Testis (tissue), 3 donors: ENCODE results near the gene OASL. TPM values are rescaled to one million over a fixed set of nuclear protein-coding genes. Genes with fewer than 3 reads are reported as not detected.

Experiments used
- DNase-seq: peaks from one replicate; pipeline ENCODE4 v3.0.0-alpha.2; 2019
- H3K27ac ChIP-seq, 2 donors: fragments of 200-600 bp; sonication (generic); one replicate each; pipeline ENCODE4 v1.5.1; 2019
- H3K27me3 ChIP-seq: fragments of 200-600 bp; sonication (generic); one replicate; pipeline ENCODE4 v1.5.1; 2019
- H3K36me3 ChIP-seq: fragments of 200-600 bp; sonication (generic); one replicate; pipeline ENCODE4 v1.5.1; 2017; ENCODE audit warnings: low read depth; ENCODE audit errors: missing control alignments
- H3K4me1 ChIP-seq: fragments of 200-600 bp; sonication (generic); one replicate; pipeline ENCODE4 v1.5.1; 2019
- H3K4me3 ChIP-seq, 2 donors: fragments of 200-600 bp; sonication (generic); one replicate each; pipeline ENCODE4 v1.5.1; 2017 to 2019
- H3K9me3 ChIP-seq: fragments of 200-600 bp; sonication (generic); one replicate; pipeline ENCODE4 v1.5.1; 2017
- POLR2A ChIP-seq: fragments of 450-650 bp; IDR thresholded peaks from one replicate; pipeline ENCODE4 v1.6.1; 2017; ENCODE audit warnings: antibody characterized with exemption, mild to moderate bottlenecking, moderate library complexity
- WGBS, 2 donors: methylation state at CpG; one replicate each; pipeline ENCODE4 v1.1.5; 2018; 5-methylcytosine and 5-hydroxymethylcytosine counted together
- intact Hi-C: fragments of 100-400 bp; cut with DNase I; formaldehyde crosslinking; loops from one replicate; pipeline ENCODE4 v1.15.1; 2023; ENCODE audit warnings: low total_unique reads
- polyA plus RNA-seq: library from polyadenylated mRNA; stranded (reverse); fragments of 350-450 nt; fragmentation: Illumina TruSeq; extraction: RNeasy Lipid Tissue Mini Kit (QIAGEN cat#74804); gene quantifications from one replicate; pipeline ENCODE4 v1.2.3, GENCODE V29; 2014; ENCODE audit warnings: low read depth, low replicate concordance; ENCODE audit not compliant: insufficient read depth
- total RNA-seq, 2 donors: library from RNA; depleted of rRNA; stranded (reverse); fragments of >200 nt; gene quantifications; one replicate each; pipeline ENCODE4 v1.2.3, GENCODE V29; 2016
- TF ChIP-seq, protein P1 (sequence below), 3 experiments: fragments of 450-650 bp in 2 of 3; fragments of 200-600 bp in 1 of 3; sonication (generic) in 1 of 3; IDR thresholded peaks; one replicate each; pipeline ENCODE4 v1.5.1; 2016 to 2019; ENCODE audit warnings: antibody characterized with exemption in 3 of 3, mild to moderate bottlenecking in 2 of 3, moderate library complexity in 1 of 3

Gene OASL
- total and polyA plus RNA-seq, 3 donors from 2014 or later = 0.74 to 2.8 (median 1.8) TPM

DNA sequence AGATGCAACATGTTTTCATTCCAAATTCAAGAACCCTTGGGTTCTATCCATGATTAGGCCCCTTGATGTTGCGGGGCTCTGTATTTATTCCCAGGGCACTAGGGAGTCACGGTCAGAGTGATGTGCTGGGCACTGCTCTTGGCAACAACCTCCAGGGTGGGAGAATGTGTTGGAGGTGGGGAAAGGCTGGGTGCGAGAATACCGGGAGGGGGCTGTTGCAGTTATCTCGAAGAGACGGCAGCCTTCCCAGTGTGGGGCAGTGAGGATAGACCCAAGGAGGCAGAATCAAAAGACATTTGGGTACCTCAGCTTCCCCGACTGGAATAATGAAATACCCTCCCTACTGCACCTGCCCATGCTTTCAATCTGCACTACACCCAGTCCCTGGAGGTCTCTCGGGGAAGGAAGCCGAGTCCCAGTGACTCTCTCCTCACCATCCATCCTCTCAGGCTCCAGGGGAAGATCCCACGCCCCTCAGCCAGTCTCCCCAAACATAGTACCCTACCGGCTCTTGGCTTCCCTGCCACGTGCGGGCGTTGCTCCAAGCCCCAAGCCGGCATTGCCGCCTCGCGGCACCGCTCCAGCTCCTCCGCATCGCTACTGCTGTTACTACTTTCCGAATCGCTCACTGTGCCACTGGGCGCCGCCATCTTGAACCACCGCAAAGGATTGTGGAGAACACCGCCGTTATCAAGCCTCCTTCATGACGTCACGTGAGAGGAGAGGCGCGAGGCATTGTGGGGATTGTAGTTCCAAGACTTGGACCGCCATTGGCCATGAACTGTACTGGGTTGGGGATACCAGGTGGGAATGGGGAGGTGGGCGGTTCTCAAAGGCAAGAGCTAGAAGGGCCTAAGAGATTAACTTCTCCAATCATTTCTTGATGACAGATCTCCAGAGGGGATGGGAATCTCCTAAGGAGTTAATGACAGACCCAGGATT is 22.9 kb downstream of the OASL start, which contains the start of gene C12orf43:
TSS of gene C12orf43 (minus strand) at position 663 of the 942 bp plus-strand sequence. CDS start at position 650, 13 bp downstream.
- Histone ChIP-seq H3K27me3 (no peaks in the 10 kb centered on the region), H3K4me3 (peak within 1 kb of the TSS; percentile 76 to 81), H3K9me3 (no peaks in the 10 kb centered on the region), H3K27ac (peak within 1 kb of the TSS; percentile 32 to 81), H3K4me1 (no peaks in the 10 kb centered on the region), H3K36me3 (no peaks in the 10 kb centered on the region)
- WGBS, 2 donors = 1 to 2% methylated on average over 30 to 34 of the region's 34 CpGs
- intact Hi-C loops = no loop called here
- DNase-seq = peak; percentile 98
- TF ChIP-seq POLR2A = no peak
- TF ChIP-seq, protein P1, sequence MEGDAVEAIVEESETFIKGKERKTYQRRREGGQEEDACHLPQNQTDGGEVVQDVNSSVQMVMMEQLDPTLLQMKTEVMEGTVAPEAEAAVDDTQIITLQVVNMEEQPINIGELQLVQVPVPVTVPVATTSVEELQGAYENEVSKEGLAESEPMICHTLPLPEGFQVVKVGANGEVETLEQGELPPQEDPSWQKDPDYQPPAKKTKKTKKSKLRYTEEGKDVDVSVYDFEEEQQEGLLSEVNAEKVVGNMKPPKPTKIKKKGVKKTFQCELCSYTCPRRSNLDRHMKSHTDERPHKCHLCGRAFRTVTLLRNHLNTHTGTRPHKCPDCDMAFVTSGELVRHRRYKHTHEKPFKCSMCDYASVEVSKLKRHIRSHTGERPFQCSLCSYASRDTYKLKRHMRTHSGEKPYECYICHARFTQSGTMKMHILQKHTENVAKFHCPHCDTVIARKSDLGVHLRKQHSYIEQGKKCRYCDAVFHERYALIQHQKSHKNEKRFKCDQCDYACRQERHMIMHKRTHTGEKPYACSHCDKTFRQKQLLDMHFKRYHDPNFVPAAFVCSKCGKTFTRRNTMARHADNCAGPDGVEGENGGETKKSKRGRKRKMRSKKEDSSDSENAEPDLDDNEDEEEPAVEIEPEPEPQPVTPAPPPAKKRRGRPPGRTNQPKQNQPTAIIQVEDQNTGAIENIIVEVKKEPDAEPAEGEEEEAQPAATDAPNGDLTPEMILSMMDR (IDR thresholded peaks at IDR 0.05) = peak in 1 of 3 experiments; percentile 1

DNA sequence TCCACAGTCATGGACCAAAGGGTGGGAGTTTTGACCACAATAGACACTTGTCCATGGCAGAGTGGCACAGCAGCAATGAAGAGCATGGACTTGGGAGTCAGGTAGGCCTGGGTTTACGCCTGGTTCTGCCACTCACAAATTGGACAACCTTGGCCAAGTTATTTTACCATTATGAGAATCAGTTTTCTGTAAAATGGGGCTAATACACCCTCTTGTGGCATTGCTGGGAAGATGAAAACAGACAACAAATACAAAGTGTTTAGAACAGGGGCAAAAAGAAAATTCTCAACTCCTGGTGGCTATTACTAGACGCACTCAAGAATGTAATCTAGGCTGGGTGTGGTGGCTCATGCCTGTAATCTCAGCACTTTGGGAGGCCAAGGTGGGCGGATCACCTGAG is 25.3 kb downstream of the OASL start:
- DNase-seq = no peak

DNA sequence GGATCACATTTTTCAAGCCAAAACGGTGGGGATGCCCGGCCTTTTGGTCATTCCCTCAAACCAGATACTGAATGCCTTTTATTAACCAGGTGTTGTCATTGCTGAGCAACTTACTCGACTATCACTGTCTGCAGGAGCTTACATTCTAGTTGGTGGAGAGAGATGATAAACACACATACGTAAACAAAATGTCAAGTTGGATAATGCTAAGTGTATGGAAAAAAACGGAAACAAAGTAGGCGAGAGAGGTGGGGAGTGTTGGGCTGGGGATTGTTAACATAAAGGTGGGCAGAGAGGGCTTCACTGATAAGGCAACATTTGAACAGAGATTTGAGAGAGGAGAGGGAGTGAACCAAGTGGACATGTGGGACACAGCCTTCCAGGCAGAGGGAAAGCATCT is 27.2 kb downstream of the OASL start:
- TF ChIP-seq, protein P1 (IDR thresholded peaks at IDR 0.05) = no peak
- no peak for TF ChIP-seq POLR2A
- Histone ChIP-seq H3K36me3 (no peaks in the 10 kb centered on the region), H3K4me3 (no peak overlapping the region), H3K9me3 (no peaks in the 10 kb centered on the region), H3K4me1 (no peaks in the 10 kb centered on the region), H3K27ac (no peak overlapping the region), H3K27me3 (no peaks in the 10 kb centered on the region)
- intact Hi-C loops = no loop called here
- 82 to 84% methylated on average over 6 of the region's 6 CpGs for WGBS, 2 donors
- no peak for DNase-seq

More for the DNA sequence above, 25.3 kb downstream of the OASL start:
- Histone ChIP-seq H3K9me3 (no peaks in the 10 kb centered on the region), H3K4me1 (no peaks in the 10 kb centered on the region), H3K36me3 (no peaks in the 10 kb centered on the region), H3K4me3 (no peak overlapping the region), H3K27me3 (no peaks in the 10 kb centered on the region), H3K27ac (no peak overlapping the region)
- 79 to 84% methylated on average over 3 of the region's 3 CpGs for WGBS, 2 donors
- intact Hi-C loops = no loop called here
- TF ChIP-seq, protein P1 (IDR thresholded peaks at IDR 0.05) = no peak
- TF ChIP-seq POLR2A = no peak

DNA sequence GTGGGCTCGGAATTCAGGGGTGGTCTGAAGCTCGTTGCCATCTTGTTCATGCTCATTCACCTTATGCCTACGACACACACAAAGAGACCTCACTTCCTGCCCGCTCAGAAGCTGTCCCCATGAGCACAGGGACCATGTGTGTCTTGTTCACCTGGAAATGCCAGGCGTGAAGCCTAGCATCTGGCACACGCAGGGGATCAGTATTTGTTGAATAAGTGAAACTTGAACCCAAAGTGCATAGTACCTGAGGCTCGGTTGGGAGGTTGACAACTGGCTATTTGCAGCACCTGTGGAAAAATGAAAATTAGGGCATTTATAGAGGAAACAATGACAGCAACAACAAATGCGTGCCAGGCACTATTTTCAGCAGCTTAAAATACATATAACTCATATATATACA is 28.2 kb downstream of the OASL start:
- H3K27me3 ChIP-seq = no peaks in the 10 kb centered on the region
- no peak overlapping the region for H3K27ac ChIP-seq
- no peak for TF ChIP-seq POLR2A
- TF ChIP-seq, protein P1 (IDR thresholded peaks at IDR 0.05) = no peak
- H3K4me1 ChIP-seq = no peaks in the 10 kb centered on the region
- no peak overlapping the region for H3K4me3 ChIP-seq
- intact Hi-C loops = no loop called here
- no peak for DNase-seq
- 93 to 95% methylated on average over 8 of the region's 8 CpGs for WGBS, 2 donors
- H3K36me3 ChIP-seq = no peaks in the 10 kb centered on the region
- H3K9me3 ChIP-seq = no peaks in the 10 kb centered on the region
